H1 (cell line): ENCODE measurements around the gene PLEKHA5. TPM values are rescaled to one million over a fixed set of nuclear protein-coding genes. Genes with fewer than 3 reads are reported as not detected.

Experiments
- CTCF ChIA-PET: fragments of 300-600 bp; sonication (Branson Sonifier 250); formaldehyde crosslinking; loops from one replicate; lab custom pipeline; 2021; ENCODE audit not compliant: partially characterized antibody; lab: Charles Lee
- POLR2A ChIA-PET: fragments of 300-600 bp; sonication (Branson Sonifier 250); formaldehyde crosslinking; loops from one replicate; lab custom pipeline; 2021; ENCODE audit warnings: inconsistent platforms; ENCODE audit not compliant: partially characterized antibody; lab: Charles Lee
- DNase-seq, 2 experiments: peaks; one replicate each; pipeline versions ENCODE4 v3.0.0 to v3.0.0-alpha.2; 2010 to 2022; ENCODE audit warnings: low spot score in 2 of 2, low read depth in 1 of 2, mixed read lengths in 1 of 2
- FAIRE-seq: peaks from 2 replicates; lab custom pipeline; 2011; peaks lifted over from hg19 to GRCh38; lab: Jason Lieb, UNC
- H2AFZ ChIP-seq: 2 replicates; pipeline ENCODE4 v1.8.1; 2012; ENCODE audit warnings: low read length, inconsistent platforms
- H2AK5ac ChIP-seq: 2 replicates; pipeline ENCODE4 v1.6.1; 2013; ENCODE audit warnings: low read depth, low read length
- H2BK120ac ChIP-seq: replicated peaks from 2 replicates; pipeline ENCODE3; 2013; ENCODE audit warnings: low read depth, low read length, inconsistent platforms
- H2BK12ac ChIP-seq: 2 replicates; pipeline ENCODE4 v1.6.1; 2013; ENCODE audit warnings: low read depth, low read length
- H2BK15ac ChIP-seq: 2 replicates; pipeline ENCODE4 v1.6.1; 2013; ENCODE audit warnings: low read length
- H2BK20ac ChIP-seq: 2 replicates; pipeline ENCODE4 v1.6.1; 2013; ENCODE audit warnings: low read length
- H2BK5ac ChIP-seq: 2 replicates; pipeline ENCODE4 v1.6.1; 2013; ENCODE audit warnings: low read depth, low read length
- H3K14ac ChIP-seq: 2 replicates; pipeline ENCODE4 v1.6.1; 2013; ENCODE audit warnings: inconsistent platforms; ENCODE audit not compliant: insufficient read length
- H3K18ac ChIP-seq: 2 replicates; pipeline ENCODE4 v1.6.1; 2013; ENCODE audit warnings: low read length; ENCODE audit errors: extremely low read depth
- H3K23ac ChIP-seq: 2 replicates; pipeline ENCODE4 v1.6.1; 2013; ENCODE audit warnings: inconsistent platforms; ENCODE audit not compliant: insufficient read length
- H3K23me2 ChIP-seq: 2 replicates; pipeline ENCODE4 v1.6.1; 2013; ENCODE audit warnings: low read depth, low read length
- H3K27ac ChIP-seq: 2 replicates; pipeline ENCODE4 v1.6.1; 2011; ENCODE audit warnings: low read depth, low read length, inconsistent platforms
- H3K27me3 ChIP-seq, 4 experiments: replicated peaks in 1 of 4; 1 replicate in 1 of 4; 2 replicates in 3 of 4; pipeline versions ENCODE4 v1.6.1 to v1.8.1; 2011 to 2013; ENCODE audit warnings: low read length in 3 of 4, mild to moderate bottlenecking in 3 of 4, inconsistent platforms in 2 of 4, mixed read lengths in 2 of 4, moderate library complexity in 1 of 4; ENCODE audit not compliant: control insufficient read depth in 3 of 4, insufficient read depth in 3 of 4; ENCODE audit errors: extremely low read depth in 1 of 4
- H3K36me3 ChIP-seq, 4 experiments: 2 replicates each; pipeline versions ENCODE4 v1.6.1 to v1.8.1; 2011 to 2013; ENCODE audit warnings: mild to moderate bottlenecking in 4 of 4, low read length in 3 of 4, moderate library complexity in 2 of 4, control low read depth in 1 of 4, inconsistent platforms in 1 of 4; ENCODE audit not compliant: insufficient read depth in 4 of 4, control insufficient read depth in 2 of 4
- H3K4ac ChIP-seq: replicated peaks from 2 replicates; pipeline ENCODE3; 2013; ENCODE audit warnings: low read length, low read depth, mixed read lengths, inconsistent platforms; ENCODE audit not compliant: insufficient read length
- H3K4me1 ChIP-seq, 4 experiments: replicated peaks in 1 of 4; 1 replicate in 1 of 4; 2 replicates in 3 of 4; pipeline versions ENCODE4 v1.6.1 to v1.8.1; 2011 to 2013; ENCODE audit warnings: low read length in 3 of 4, inconsistent platforms in 2 of 4, mixed read lengths in 1 of 4; ENCODE audit not compliant: insufficient read depth in 4 of 4, control insufficient read depth in 3 of 4
- H3K4me2 ChIP-seq, 2 experiments: 2 replicates each; pipeline versions ENCODE4 v1.6.1 to v1.8.1; 2011 to 2013; ENCODE audit warnings: low read depth in 2 of 2, low read length in 2 of 2, control low read depth in 1 of 2, inconsistent platforms in 1 of 2, mild to moderate bottlenecking in 1 of 2; ENCODE audit not compliant: insufficient read depth in 1 of 2
- H3K4me3 ChIP-seq, 4 experiments: fragments of 200-600, 300-600 bp in 1 of 4; sonication (generic), shearing (Covaris generic), sonication (Bioruptor Twin) in 1 of 4; 2 replicates each; pipeline versions ENCODE4 v1.5.1 to v1.8.1; 2011 to 2016; ENCODE audit warnings: low read length in 4 of 4, low read depth in 3 of 4, control low read depth in 2 of 4, inconsistent platforms in 2 of 4, mild to moderate bottlenecking in 2 of 4, mixed read lengths in 1 of 4, moderate library complexity in 1 of 4; ENCODE audit not compliant: insufficient read depth in 2 of 4; ENCODE audit errors: extremely low read depth in 1 of 4
- H3K56ac ChIP-seq: replicated peaks from 2 replicates; pipeline ENCODE3; 2013; ENCODE audit warnings: low read depth, mild to moderate bottlenecking, mixed read lengths, low read length, inconsistent platforms; ENCODE audit not compliant: insufficient read length
- H3K79me1 ChIP-seq: 2 replicates; pipeline ENCODE4 v1.6.1; 2013; ENCODE audit warnings: low read depth, low read length, control low read depth
- H3K79me2 ChIP-seq, 2 experiments: 2 replicates each; pipeline versions ENCODE4 v1.6.1 to v1.8.1; 2012 to 2013; ENCODE audit warnings: low read length in 2 of 2, mild to moderate bottlenecking in 2 of 2, inconsistent platforms in 1 of 2; ENCODE audit not compliant: insufficient read depth in 2 of 2, control insufficient read depth in 1 of 2
- H3K9ac ChIP-seq, 4 experiments: replicated peaks in 1 of 4; 1 replicate in 1 of 4; 2 replicates in 3 of 4; pipeline versions ENCODE4 v1.6.1 to v1.8.1; 2011 to 2013; ENCODE audit warnings: low read depth in 3 of 4, low read length in 3 of 4, control low read depth in 2 of 4, mild to moderate bottlenecking in 2 of 4, moderate library complexity in 2 of 4, inconsistent platforms in 1 of 4; ENCODE audit errors: extremely low read depth in 1 of 4
- H3K9me3 ChIP-seq, 2 experiments: 2 replicates each; pipeline versions ENCODE4 v1.6.1 to v1.8.1; 2012 to 2013; ENCODE audit warnings: mild to moderate bottlenecking in 2 of 2, moderate library complexity in 2 of 2, control low read depth in 1 of 2, inconsistent platforms in 1 of 2, low read depth in 1 of 2, low read length in 1 of 2, mixed read lengths in 1 of 2; ENCODE audit not compliant: insufficient read depth in 2 of 2
- H4K20me1 ChIP-seq, 2 experiments: replicated peaks in 1 of 2; 2 replicates each; pipeline versions ENCODE3 to v1.8.1; 2011 to 2013; ENCODE audit warnings: inconsistent platforms in 2 of 2, low read length in 2 of 2, mild to moderate bottlenecking in 1 of 2; ENCODE audit not compliant: insufficient read depth in 2 of 2, control insufficient read depth in 1 of 2
- H4K5ac ChIP-seq: 2 replicates; pipeline ENCODE4 v1.6.1; 2013; ENCODE audit warnings: low read length, low read depth, mixed read lengths, inconsistent platforms; ENCODE audit not compliant: insufficient read length
- H4K8ac ChIP-seq: 2 replicates; pipeline ENCODE4 v1.8.0; 2013; ENCODE audit warnings: mild to moderate bottlenecking, moderate library complexity, low read length, inconsistent platforms; ENCODE audit not compliant: insufficient read depth; ENCODE audit errors: extremely low read depth
- H4K91ac ChIP-seq: replicated peaks from 2 replicates; pipeline ENCODE3; 2013; ENCODE audit warnings: low read length, mixed read lengths, inconsistent platforms; ENCODE audit not compliant: insufficient read length
- BRCA1 ChIP-seq: IDR thresholded peaks from 2 replicates; pipeline ENCODE4 v1.6.1; 2012; ENCODE audit warnings: low read depth, low read length, improper control_type of control experiment
- CBX8 ChIP-seq: fragments of 300-800, 300-1000 bp; sonication (generic); IDR thresholded peaks from 2 replicates; pipeline ENCODE4 v1.7.1; 2016; ENCODE audit warnings: low read depth, low read length, borderline replicate concordance
- E2F6 ChIP-seq: IDR thresholded peaks from 2 replicates; pipeline ENCODE4 v1.6.1; 2012; ENCODE audit warnings: inconsistent platforms
- KDM4A ChIP-seq: IDR thresholded peaks from one replicate; pipeline ENCODE4 v1.7.1; 2012; ENCODE audit warnings: low read depth, mild to moderate bottlenecking, moderate library complexity, low read length, inconsistent platforms; ENCODE audit not compliant: severe bottlenecking
- MAX ChIP-seq: IDR thresholded peaks from 2 replicates; pipeline ENCODE4 v1.6.1; 2012; ENCODE audit warnings: inconsistent platforms
- PHF8 ChIP-seq: fragments of 200-600 bp; sonication (generic); conservative IDR thresholded peaks from 2 replicates; pipeline ENCODE4 v1.7.1; 2012; ENCODE audit warnings: low read depth, mild to moderate bottlenecking, inconsistent platforms, low read length, moderate library complexity
- RAD21 ChIP-seq, 2 experiments: IDR thresholded peaks in 1 of 2; conservative IDR thresholded peaks in 1 of 2; 2 replicates each; pipeline ENCODE4 v1.6.1; 2011; ENCODE audit warnings: low read depth in 2 of 2, low read length in 2 of 2, improper control_type of control experiment in 1 of 2, inconsistent platforms in 1 of 2, mild to moderate bottlenecking in 1 of 2, moderate library complexity in 1 of 2
- RFX5 ChIP-seq: IDR thresholded peaks from 2 replicates; pipeline ENCODE4 v1.6.1; 2011; ENCODE audit warnings: low read depth, low read length, improper control_type of control experiment, borderline replicate concordance
- TAF1 ChIP-seq: IDR thresholded peaks from 2 replicates; pipeline ENCODE4 v1.6.1; 2011; ENCODE audit warnings: mild to moderate bottlenecking, low read depth, low read length
- TBP ChIP-seq: IDR thresholded peaks from 2 replicates; pipeline ENCODE4 v1.6.1; 2011; ENCODE audit warnings: low read depth, low read length, improper control_type of control experiment
- TCF12 ChIP-seq: IDR thresholded peaks from 2 replicates; pipeline ENCODE4 v1.6.1; 2011; ENCODE audit warnings: low read depth, mild to moderate bottlenecking, low read length
- WGBS, 2 experiments: shearing (Covaris generic) in 1 of 2; methylation state at CpG; one replicate each; pipeline versions ENCODE4 v1.1.6 to v1.1.7; 2013 to 2015; ENCODE audit warnings: low lambda C conversion rate in 2 of 2, mixed read lengths in 2 of 2, inconsistent platforms in 1 of 2, low coverage in 1 of 2, missing lambda C conversion rate in 1 of 2; ENCODE audit not compliant: insufficient replicate concordance in 2 of 2, insufficient coverage in 1 of 2, insufficient read length in 1 of 2; ENCODE audit errors: extremely low coverage in 1 of 2, missing lambda C conversion rate in 1 of 2; 5-methylcytosine and 5-hydroxymethylcytosine counted together
- polyA plus RNA-seq, 7 experiments: library from polyadenylated mRNA; depleted of rRNA in 3 of 7; stranded (reverse) in 5 of 7; unstranded in 2 of 7; fragments of >200 nt in 5 of 7; fragments of 200-250 nt in 2 of 7; gene quantifications; 1 replicate in 5 of 7; 2 replicates in 1 of 7; 4 replicates in 1 of 7; pipeline versions ENCODE4 v1.2.1 to v1.2.3, GENCODE V29; 2011 to 2013; ENCODE audit warnings: missing spikeins in 2 of 7, mixed read lengths in 2 of 7
- total RNA-seq: library from RNA; stranded (reverse); fragmentation: NEBNext Ultra II Directional; extraction: Animal tissue kit (Norgen Biotek cat#: 25700); gene quantifications from 2 replicates; pipeline ENCODE4 v1.2.1, GENCODE V29; 2021

The PLEKHA5 gene
- total and polyA plus RNA-seq, 2 of the 8 experiments (the other 6 are each of a cell fraction or from before 2014, with no cell fraction given): 17.2 to 66.1 TPM

GRCh38 chr12:19131025-19131444 is 1.5 kb downstream of the PLEKHA5 start:
- Histone ChIP-seq H2BK12ac (peak overlapping the region; percentile 4; the same call in 1 of the 2 replicates), H3K23ac (no peak overlapping the region), H3K56ac (peak overlapping the region; percentile 26), H3K9me3 (peaks cover 0 to 14% of the 10 kb centered on the region in 2 experiments; a peak in 3 of 4 replicates), H3K27ac (no peak overlapping the region), H2BK20ac (no peak overlapping the region), H3K23me2 (peaks cover 4% of the 10 kb centered on the region), H3K18ac (peak overlapping the region; percentile 98; the same call in 1 of the 2 replicates), H3K4me2 (peak overlapping the region; percentile 73 to 94), H3K14ac (no peak overlapping the region), H3K4me1 (peaks cover 0 to 3% (median 2%) of the 10 kb centered on the region in 4 experiments; a peak in 3 of 7 replicates), H3K4me3 (peak overlapping the region; percentile 84 to 97 (median 87)), H3K27me3 (no peaks in the 10 kb centered on the region), H3K9ac (peak overlapping the region in 3 of 4 experiments; percentile 66 to 78 (median 75); a peak in 6 of 7 replicates), H4K91ac (no peak overlapping the region), H2BK120ac (no peak overlapping the region), H3K79me1 (no peaks in the 10 kb centered on the region), H4K20me1 (peaks cover 6 to 13% of the 10 kb centered on the region in 2 experiments), H3K36me3 (peaks cover 0 to 40% (median 3%) of the 10 kb centered on the region in 4 experiments; a peak in 2 of 8 replicates), H2BK15ac (no peak overlapping the region), H4K5ac (peak overlapping the region; percentile 15), H2BK5ac (peak overlapping the region; percentile 95), H3K79me2 (peaks cover 16 to 56% of the 10 kb centered on the region in 2 experiments), H3K4ac (peak overlapping the region; percentile 21), H4K8ac (no peak overlapping the region), H2AFZ (no peak overlapping the region), H2AK5ac (no peak overlapping the region)
- POLR2A ChIA-PET: interaction anchor here (0.8 to 1.7 kb wide), 9 partner anchors 8 to 316 kb away, joined by 3 to 6 read pairs (median 5); no protein-coding TSS in a partner anchor
- 6% methylated on average over 7 of the region's 7 CpGs; no CpG with 5 or more reads in 1 of the 2 experiments for WGBS, 2 experiments
- CTCF ChIA-PET: interaction anchor here (0.9 to 1.3 kb wide), 5 partner anchors 9 to 702 kb away, joined by 3 to 4 read pairs (median 3); no protein-coding TSS in a partner anchor
- FAIRE-seq (peak; percentile 94), DNase-seq (no peak)
- TF ChIP-seq RFX5 (no peak), RAD21 (IDR thresholded peaks at IDR 0.05 in 1 of 2, conservative IDR thresholded peaks at IDR 0.05 in 1 of 2; ENCODE audit: low read depth in 2 of 2, low read length in 2 of 2) (peak in 1 of 2 experiments; percentile 4; a peak in 1 of 4 replicates), E2F6 (0 out of 2 replicates have a peak, but pooled peaks have one; percentile 5), KDM4A (no peak), TCF12 (0 out of 2 replicates have a peak, but pooled peaks have one; percentile 15), CBX8 (no peak), MAX (peak; percentile 51), TBP (0 out of 2 replicates have a peak, but pooled peaks have one; percentile 5), PHF8 (no peak), BRCA1 (no peak), TAF1 (peak; percentile 4; the same call in 1 of the 2 replicates)
